Measurements from ENCODE around the gene SH2D1B.

- TF ChIP-seq CTCF (IDR thresholded peaks at IDR 0.05) = no peak
- no peak for TF ChIP-seq ZFX (IDR thresholded peaks at IDR 0.05; ENCODE audit: borderline replicate concordance)
These were observed 30.6 kb downstream of the SH2D1B start, which contains the start of gene C1orf226 for GRCh38 chr1:162381383-162381782.
